Medulla oblongata (tissue), 1 donor: ENCODE results near the gene TMC2.

Source experiments
- DNase-seq: peaks from one replicate; pipeline ENCODE4 v3.0.0-alpha.2; 2015; ENCODE audit errors: extremely low spot score

TMC2 gene

GRCh38 chr20:2626853-2627541 lies 90.6 kb downstream of the TMC2 start:
- DNase-seq: no peak

- no peak for DNase-seq
These were observed 94.9 kb downstream of the TMC2 start for GRCh38 chr20:2631228-2631627.

GRCh38 chr20:2633381-2633780 lies 97.0 kb downstream of the TMC2 start:
- DNase-seq: no peak

DNA sequence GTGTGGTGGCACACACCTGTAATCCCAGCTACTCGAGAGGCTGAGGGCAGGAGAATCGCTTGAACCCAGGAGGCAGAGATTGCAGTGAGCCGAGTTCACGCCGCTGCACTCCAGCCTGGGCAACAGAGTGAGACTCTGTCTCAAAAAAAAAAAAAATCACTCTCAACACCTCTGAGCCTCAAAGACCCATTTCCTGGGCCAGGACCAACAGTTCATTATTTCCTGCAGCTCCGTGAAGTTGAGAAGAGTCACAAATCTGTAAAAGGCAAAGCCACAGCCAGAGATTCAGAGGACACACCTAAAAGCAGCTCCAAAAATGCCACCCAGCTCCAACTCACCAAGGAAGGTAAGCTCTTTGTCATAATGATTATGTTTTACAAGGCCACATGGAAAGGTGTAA lies 100.9 kb downstream of the TMC2 start:
- DNase-seq: no peak

- DNase-seq: no peak
These were observed 103.9 kb downstream of the TMC2 start for GRCh38 chr20:2640260-2640659.

DNA sequence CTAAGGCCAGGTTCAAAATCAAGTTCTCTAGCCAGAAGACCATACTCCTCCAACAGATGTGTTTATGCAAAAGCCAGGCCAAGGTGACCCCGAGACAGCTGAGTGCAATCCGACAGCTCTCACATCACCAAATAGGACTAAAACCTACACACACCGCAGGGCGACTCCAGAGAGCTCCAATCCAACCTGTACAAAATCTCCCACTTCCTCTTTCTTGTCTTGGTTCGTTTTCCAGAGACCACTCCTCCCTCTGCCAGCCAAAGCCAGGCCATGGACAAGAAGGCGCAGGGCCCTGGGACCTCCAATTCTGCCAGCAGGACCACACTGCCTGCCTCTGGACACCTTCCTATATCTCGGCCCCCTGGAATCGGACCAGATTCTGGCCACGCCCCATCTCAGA lies 104.5 kb downstream of the TMC2 start:
- DNase-seq: no peak

DNA sequence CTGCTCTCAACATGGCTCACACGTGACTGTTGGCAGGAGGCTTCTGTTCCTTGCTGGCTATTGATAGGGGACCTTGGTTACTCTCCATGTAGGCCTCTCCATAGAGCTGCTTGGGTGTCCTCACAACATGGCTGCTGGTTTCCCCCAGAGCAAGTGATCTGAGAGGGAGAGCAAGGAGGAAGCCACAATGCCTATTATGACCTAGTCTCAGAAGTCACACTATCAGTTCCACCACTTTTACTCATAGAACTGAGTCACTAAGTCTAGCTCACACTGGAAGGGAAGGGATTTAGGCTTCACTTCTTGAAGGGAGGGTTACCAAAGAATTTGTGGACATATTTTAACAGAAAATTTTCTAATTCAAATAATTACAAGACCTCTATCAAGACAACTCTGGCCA lies 107.3 kb downstream of the TMC2 start:
- no peak for DNase-seq

DNA sequence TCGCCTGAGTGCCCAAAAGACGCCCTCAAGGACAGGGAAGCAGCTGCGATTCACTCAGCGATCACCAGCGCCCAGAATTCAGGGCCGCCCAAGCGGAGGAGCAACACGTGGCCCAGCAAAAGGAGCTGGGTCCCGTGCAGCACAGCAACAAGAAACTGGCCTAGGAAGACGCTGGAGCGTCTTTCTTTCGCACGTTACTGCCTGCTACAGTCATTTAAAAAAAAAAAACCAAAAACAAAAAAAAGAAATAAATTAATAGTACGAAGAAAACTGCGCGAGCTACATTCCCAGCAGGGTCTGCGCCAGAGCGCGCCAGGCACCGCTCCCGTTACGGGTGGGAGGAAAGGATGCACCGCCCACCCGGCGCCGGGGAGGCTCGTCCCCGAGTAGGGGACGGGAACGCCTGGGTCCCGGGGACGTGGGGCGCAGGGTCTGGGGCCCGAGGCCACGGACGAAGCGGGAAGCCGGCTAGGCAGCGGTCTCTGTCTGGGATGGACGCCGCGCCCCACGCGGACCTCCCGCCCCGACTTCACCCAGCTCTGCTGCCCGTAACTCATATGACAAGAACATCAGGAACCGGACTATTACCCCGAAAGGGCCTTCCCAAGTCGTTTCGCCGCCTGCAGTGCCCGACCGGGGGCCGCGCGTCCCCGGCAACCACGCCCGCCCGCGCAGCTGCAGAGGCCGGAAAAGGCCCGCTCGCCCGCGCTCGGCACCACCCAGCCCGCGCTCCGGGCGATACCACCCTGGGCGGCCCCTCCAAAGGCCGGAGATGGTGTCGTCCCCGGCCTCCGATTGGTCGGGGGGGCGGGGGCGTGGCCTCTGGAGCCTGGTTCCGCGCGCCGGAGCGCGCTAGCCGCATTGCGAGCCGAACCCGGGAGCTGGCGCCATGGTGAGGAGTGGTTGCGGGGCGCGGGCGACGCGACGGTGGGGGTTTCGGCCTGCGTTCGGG lies 115.7 kb downstream of the TMC2 start, which contains the start of gene NOP56:
Gene NOP56, plus strand, starts transcription at position 861 of the 952 bp plus-strand sequence. Its CDS starts 29 bp downstream, at position 890.
- DNase-seq: peak; percentile 95

DNA sequence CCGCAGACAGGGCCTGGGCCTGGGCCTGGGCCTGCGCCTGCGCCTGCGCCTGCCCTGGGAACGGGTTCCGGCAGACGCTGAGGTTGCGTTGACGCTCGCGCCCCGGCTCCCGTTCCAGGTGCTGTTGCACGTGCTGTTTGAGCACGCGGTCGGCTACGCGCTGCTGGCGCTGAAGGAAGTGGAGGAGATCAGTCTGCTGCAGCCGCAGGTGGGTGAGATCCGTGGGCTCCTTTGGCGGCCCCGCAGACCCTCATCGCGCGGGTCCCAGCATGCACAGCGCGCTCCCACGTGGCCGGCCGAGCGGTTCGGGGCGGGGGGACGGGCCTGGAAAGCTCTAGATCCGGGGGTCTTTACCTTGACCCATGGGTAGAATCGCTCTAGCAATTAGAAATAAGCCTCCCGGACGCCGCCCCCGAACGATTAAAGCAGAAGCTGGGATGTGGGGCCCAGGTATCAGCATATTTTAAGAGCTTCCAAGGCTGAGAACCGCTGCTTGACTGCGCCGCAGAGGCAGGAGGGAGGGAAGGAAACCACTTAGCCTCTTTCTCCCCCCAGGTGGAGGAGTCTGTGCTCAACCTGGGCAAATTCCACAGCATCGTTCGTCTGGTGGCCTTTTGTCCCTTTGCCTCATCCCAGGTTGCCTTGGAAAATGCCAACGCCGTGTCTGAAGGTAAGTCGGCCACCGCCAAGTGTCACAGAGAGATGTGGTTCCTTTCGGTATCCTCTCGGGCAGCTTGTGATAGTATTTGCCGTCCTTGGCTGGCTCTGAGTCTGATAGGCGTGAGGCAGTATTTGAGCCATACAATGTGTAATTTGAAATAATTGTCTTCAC lies 116.6 kb downstream of the TMC2 start:
- DNase-seq: peak; percentile 49

DNA sequence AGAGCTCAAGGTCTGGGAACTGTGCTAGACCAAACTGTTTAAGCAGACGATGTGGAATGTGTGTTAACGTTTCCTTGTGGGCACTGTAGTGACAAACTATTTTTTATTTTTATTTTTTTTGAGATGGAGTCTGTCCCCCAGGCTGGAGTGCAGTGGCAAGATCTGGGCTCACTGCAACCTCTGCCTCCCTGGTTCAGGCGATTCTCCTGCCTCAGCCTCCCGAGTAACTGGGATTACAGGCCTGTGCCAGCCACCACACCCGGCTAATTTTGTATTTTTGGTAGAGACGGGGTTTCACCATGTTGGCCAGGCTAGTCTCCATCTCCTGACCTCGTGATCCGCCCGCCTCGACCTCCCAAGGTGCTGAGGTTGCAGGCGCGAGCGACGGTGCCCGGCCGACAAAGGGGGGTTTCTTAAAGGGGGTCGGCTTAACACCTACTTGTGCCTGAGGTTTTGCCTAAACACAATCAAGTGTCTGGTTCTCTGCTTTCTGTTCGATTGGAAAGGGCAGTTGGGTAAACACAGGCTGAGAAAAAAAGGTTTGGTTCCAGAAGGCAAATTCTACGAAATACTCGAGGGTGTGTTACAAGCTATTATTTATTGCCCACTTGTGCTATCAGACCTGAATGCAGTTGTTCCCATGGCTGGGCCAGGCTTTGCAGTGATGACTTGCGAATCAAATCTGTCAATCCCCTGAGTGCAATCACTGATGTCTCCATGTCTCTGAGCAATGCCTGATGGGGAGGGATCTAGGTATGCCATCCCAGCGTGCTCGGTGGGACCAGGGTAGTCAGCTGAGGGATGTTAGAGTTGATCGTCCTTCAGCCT lies 117.4 kb downstream of the TMC2 start:
- no peak for DNase-seq

DNA sequence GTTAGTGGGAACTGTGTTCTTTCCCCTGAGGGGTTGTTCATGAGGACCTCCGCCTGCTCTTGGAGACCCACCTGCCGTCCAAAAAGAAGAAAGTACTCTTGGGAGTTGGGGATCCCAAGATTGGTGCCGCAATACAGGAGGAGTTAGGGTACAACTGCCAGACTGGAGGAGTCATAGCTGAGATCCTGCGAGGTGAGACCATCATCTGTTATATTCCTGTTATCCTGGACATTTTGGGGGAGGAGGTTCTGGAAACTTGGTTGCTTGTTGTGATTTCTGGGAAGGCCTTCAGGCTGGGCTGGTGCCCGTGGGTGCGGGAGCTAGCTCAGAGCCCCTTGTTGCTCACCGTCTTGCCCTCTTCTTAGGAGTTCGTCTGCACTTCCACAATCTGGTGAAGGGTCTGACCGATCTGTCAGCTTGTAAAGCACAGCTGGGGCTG lies 118.0 kb downstream of the TMC2 start:
- DNase-seq: no peak

- no peak for DNase-seq
These were observed 118.5 kb downstream of the TMC2 start for GRCh38 chr20:2654831-2655230.

GRCh38 chr20:2655331-2656116 lies 119.2 kb downstream of the TMC2 start:
- no peak for DNase-seq

- DNase-seq: no peak
These were observed 120.2 kb downstream of the TMC2 start for GRCh38 chr20:2656471-2657117.

- no peak for DNase-seq
These were observed 120.9 kb downstream of the TMC2 start for GRCh38 chr20:2657241-2657640.

- no peak for DNase-seq
These were observed 121.3 kb downstream of the TMC2 start for GRCh38 chr20:2657674-2658073.

DNA sequence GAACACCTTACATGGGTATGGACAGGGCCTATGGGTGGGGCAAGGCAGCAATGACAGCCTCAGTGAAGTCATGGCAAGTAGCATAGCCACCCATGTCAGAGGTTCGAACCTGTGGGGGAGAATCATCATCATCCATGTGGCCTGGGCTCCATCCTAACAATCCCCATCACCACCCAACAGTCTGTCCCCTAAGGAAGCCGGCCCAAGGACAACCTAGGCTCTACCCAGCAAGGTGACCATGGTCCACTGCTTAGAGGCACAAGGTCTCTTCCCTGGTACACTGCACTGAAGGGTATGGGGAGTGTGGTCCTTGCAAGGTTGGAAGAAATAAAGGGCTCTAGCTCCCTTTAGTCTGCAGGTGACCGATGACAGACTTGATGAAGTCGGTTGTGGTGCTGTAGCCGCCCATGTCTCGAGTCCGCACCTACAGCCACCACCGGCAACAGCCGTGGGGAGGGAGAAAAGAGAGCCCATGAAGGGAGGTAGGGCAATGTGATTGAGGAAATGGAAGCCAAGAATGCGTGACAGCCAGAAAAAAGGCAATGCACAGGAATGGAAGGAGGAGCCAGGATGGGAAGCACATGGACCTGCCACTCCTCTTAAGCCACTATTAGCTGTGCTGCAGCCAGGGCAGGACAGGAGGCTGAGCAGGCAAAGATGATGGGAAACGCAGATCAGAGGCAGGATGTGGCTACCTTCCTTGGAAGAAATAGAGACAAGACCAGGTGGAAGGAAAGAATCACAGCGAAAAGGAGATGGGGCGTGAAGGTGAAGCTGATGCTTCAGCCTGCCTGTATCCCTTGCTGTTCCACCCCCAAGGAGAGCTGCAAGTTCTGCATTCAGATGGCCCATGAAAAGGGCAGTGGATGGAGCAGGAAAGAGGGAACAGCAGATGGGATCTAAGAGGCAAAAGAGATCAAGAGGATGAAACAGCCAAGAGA lies 122.3 kb downstream of the TMC2 start:
- DNase-seq: no peak

DNA sequence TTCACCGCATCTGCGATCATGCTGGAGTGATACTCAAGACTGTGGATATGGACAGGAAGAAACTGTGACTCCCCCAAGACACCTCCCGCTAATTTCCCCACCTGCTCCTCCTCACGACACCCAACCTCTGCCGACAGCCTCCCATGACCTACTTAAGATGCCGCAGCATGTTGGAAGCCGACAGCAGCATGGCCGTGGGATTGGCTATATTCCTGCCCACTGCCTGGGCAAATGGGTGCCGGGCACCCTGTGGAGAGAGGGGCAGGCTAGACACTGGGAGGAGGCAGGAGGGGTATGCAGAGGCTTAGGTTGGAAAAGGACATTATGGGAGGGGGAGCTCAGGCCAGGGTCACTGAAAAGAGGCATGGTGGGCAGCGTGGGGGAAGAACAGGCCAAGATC lies 123.2 kb downstream of the TMC2 start:
- no peak for DNase-seq
